ENCODE data around the gene UXS1. TPM values are rescaled to one million over a fixed set of nuclear protein-coding genes. Genes with fewer than 3 reads are reported as not detected.

UXS1 gene
- total RNA-seq, 1 donor from 2014 or later = 60.7 TPM

- Mint-ChIP-seq H3K27ac (no peak overlapping the region), H3K4me1 (ENCODE audit: low read depth) (peaks cover 6% of the 10 kb centered on the region), H3K9me3 (ENCODE audit: low read depth) (no peaks in the 10 kb centered on the region), H3K4me3 (ENCODE audit: low read depth) (no peak overlapping the region), H3K36me3 (ENCODE audit: insufficient read depth) (no peaks in the 10 kb centered on the region), H3K27me3 (no peaks in the 10 kb centered on the region)
- TF ChIP-seq CTCF (IDR thresholded peaks at IDR 0.05; ENCODE audit: unreplicated experiment) = no peak
- no peak for DNase-seq (ENCODE audit: low spot score, unreplicated experiment)
Observed at GRCh38 chr2:106185475-106186184, 8.5 kb downstream of the UXS1 start.

- Mint-ChIP-seq H3K36me3 (ENCODE audit: insufficient read depth) (no peaks in the 10 kb centered on the region), H3K4me3 (ENCODE audit: low read depth) (no peak overlapping the region), H3K9me3 (ENCODE audit: low read depth) (no peaks in the 10 kb centered on the region), H3K27me3 (no peaks in the 10 kb centered on the region), H3K4me1 (ENCODE audit: low read depth) (peaks cover 9% of the 10 kb centered on the region), H3K27ac (no peak overlapping the region)
- no peak for DNase-seq (ENCODE audit: low spot score, unreplicated experiment)
- TF ChIP-seq CTCF (IDR thresholded peaks at IDR 0.05; ENCODE audit: unreplicated experiment) = no peak
Observed at GRCh38 chr2:106184857-106185256, 9.2 kb downstream of the UXS1 start.

- Mint-ChIP-seq H3K9me3 (ENCODE audit: low read depth) (no peaks in the 10 kb centered on the region), H3K27me3 (no peaks in the 10 kb centered on the region), H3K4me1 (ENCODE audit: low read depth) (peaks cover 9% of the 10 kb centered on the region), H3K4me3 (ENCODE audit: low read depth) (no peak overlapping the region), H3K36me3 (ENCODE audit: insufficient read depth) (no peaks in the 10 kb centered on the region), H3K27ac (no peak overlapping the region)
- DNase-seq (ENCODE audit: low spot score, unreplicated experiment) = no peak
- no peak for TF ChIP-seq CTCF (IDR thresholded peaks at IDR 0.05; ENCODE audit: unreplicated experiment)
Observed at GRCh38 chr2:106184394-106184793, 9.7 kb downstream of the UXS1 start.

- no peak for TF ChIP-seq CTCF (IDR thresholded peaks at IDR 0.05; ENCODE audit: unreplicated experiment)
- H3K4me3 Mint-ChIP-seq (ENCODE audit: low read depth) = no peak overlapping the region
- no peaks in the 10 kb centered on the region for H3K9me3 Mint-ChIP-seq (ENCODE audit: low read depth)
- no peak for DNase-seq (ENCODE audit: low spot score, unreplicated experiment)
- H3K36me3 Mint-ChIP-seq (ENCODE audit: insufficient read depth) = peaks cover under 1% of the 10 kb centered on the region
- no peaks in the 10 kb centered on the region for H3K27me3 Mint-ChIP-seq
- H3K4me1 Mint-ChIP-seq (ENCODE audit: low read depth) = peaks cover 9% of the 10 kb centered on the region
- H3K27ac Mint-ChIP-seq = no peak overlapping the region
Observed at GRCh38 chr2:106183101-106183696, 10.9 kb downstream of the UXS1 start.

GRCh38 chr2:106181064-106181463 is 13.0 kb downstream of the UXS1 start:
- no peak overlapping the region for H3K27ac Mint-ChIP-seq
- H3K9me3 Mint-ChIP-seq (ENCODE audit: low read depth) = no peaks in the 10 kb centered on the region
- no peak for TF ChIP-seq CTCF (IDR thresholded peaks at IDR 0.05; ENCODE audit: unreplicated experiment)
- no peak overlapping the region for H3K4me3 Mint-ChIP-seq (ENCODE audit: low read depth)
- H3K36me3 Mint-ChIP-seq (ENCODE audit: insufficient read depth) = peaks cover 4% of the 10 kb centered on the region
- H3K27me3 Mint-ChIP-seq = no peaks in the 10 kb centered on the region
- no peak for DNase-seq (ENCODE audit: low spot score, unreplicated experiment)
- peaks cover 15% of the 10 kb centered on the region for H3K4me1 Mint-ChIP-seq (ENCODE audit: low read depth)

Data from progenitor cell of endocrine pancreas (in vitro differentiated cells).